GM18873 (cell line): ENCODE data around the gene ACSF3.
"Not testable (repeated sequence)": the region's sequence is repeated elsewhere in the genome, so short reads cannot be mapped to it uniquely, and the experiment has no call there.

Experiments
- ATAC-seq: cut with Tn5 transposase; IDR thresholded peaks from one replicate; pipeline ENCODE4 v1.9.1; 2021; ENCODE audit warnings: mild to moderate bottlenecking, moderate library complexity, moderate number of reproducible peaks; ENCODE audit not compliant: unreplicated experiment, low FRiP score

The ACSF3 gene

GRCh38 chr16:89183463-89183862, 89.8 kb downstream of the ACSF3 start:
- ATAC-seq, result no peak

- no peak for ATAC-seq
Measured at GRCh38 chr16:89183975-89184676, 90.5 kb downstream of the ACSF3 start.

GRCh38 chr16:89184677-89184932, 91.0 kb downstream of the ACSF3 start:
- ATAC-seq, result no peak

- ATAC-seq, result no peak
Measured at GRCh38 chr16:89184933-89185794, 91.5 kb downstream of the ACSF3 start.

- ATAC-seq, result not testable (repeated sequence)
Measured at GRCh38 chr16:89185887-89186592, 92.4 kb downstream of the ACSF3 start.

GRCh38 chr16:89186593-89187031, 93.0 kb downstream of the ACSF3 start:
- not testable (repeated sequence) for ATAC-seq

GRCh38 chr16:89187032-89187769, 93.5 kb downstream of the ACSF3 start:
- no peak for ATAC-seq

GRCh38 chr16:89187770-89188392, 94.2 kb downstream of the ACSF3 start:
- ATAC-seq, result no peak

- ATAC-seq, result not testable (repeated sequence)
Measured at GRCh38 chr16:89188471-89189357, 95.1 kb downstream of the ACSF3 start.

- no peak for ATAC-seq
Measured at GRCh38 chr16:89189358-89190025, 95.8 kb downstream of the ACSF3 start.

- ATAC-seq, result no peak
Measured at GRCh38 chr16:89190150-89190958, 96.7 kb downstream of the ACSF3 start.

GRCh38 chr16:89191033-89191900, 97.6 kb downstream of the ACSF3 start:
- ATAC-seq, result no peak

- ATAC-seq, result no peak
Measured at GRCh38 chr16:89191901-89192185, 98.2 kb downstream of the ACSF3 start.

- ATAC-seq, result not testable (repeated sequence)
Measured at GRCh38 chr16:89192186-89192955, 98.7 kb downstream of the ACSF3 start.

GRCh38 chr16:89192956-89193575, 99.4 kb downstream of the ACSF3 start:
- no peak for ATAC-seq
